GM23248 (cell line): ENCODE measurements around the gene LRRC1. TPM values are rescaled to one million over a fixed set of nuclear protein-coding genes. Genes with fewer than 3 reads are reported as not detected.

Experiments
- DNase-seq: peaks from one replicate; pipeline ENCODE4 v3.0.0-alpha.2; 2015
- H2AFZ ChIP-seq: fragments of 200-600 bp; sonication (generic); 2 replicates; pipeline ENCODE4 v1.6.1; 2016; ENCODE audit warnings: antibody characterized with exemption
- H3F3A ChIP-seq: fragments of 200-600 bp; sonication (generic); 2 replicates; pipeline ENCODE4 v1.6.1; 2016; ENCODE audit warnings: mild to moderate bottlenecking, antibody characterized with exemption, mixed run types; ENCODE audit not compliant: insufficient read depth
- H3K27ac ChIP-seq: fragments of 200-600 bp; sonication (generic); 2 replicates; pipeline ENCODE4 v1.5.1; 2016; ENCODE audit warnings: mild to moderate bottlenecking
- H3K27me3 ChIP-seq: fragments of 200-600 bp; sonication (generic); replicated peaks from 2 replicates; pipeline ENCODE4 v1.6.1; 2016; ENCODE audit warnings: mild to moderate bottlenecking; ENCODE audit not compliant: insufficient read depth
- H3K36me3 ChIP-seq: fragments of 200-600 bp; sonication (generic); 2 replicates; pipeline ENCODE4 v1.6.1; 2016; ENCODE audit warnings: low read depth, mild to moderate bottlenecking
- H3K4me1 ChIP-seq: fragments of 200-600 bp; sonication (generic); 2 replicates; pipeline ENCODE4 v1.6.1; 2016; ENCODE audit warnings: mild to moderate bottlenecking; ENCODE audit not compliant: insufficient read depth
- H3K4me2 ChIP-seq: fragments of 200-600 bp; sonication (generic); one replicate; pipeline ENCODE4 v1.6.1; 2016; ENCODE audit warnings: mild to moderate bottlenecking; ENCODE audit not compliant: unreplicated experiment
- H3K4me3 ChIP-seq: fragments of 200-600 bp; sonication (generic); 2 replicates; pipeline ENCODE4 v1.5.1; 2016; ENCODE audit warnings: mild to moderate bottlenecking
- H3K79me2 ChIP-seq: fragments of 200-600 bp; sonication (generic); 2 replicates; pipeline ENCODE4 v1.6.1; 2016; ENCODE audit warnings: mild to moderate bottlenecking; ENCODE audit not compliant: insufficient read depth
- H3K9ac ChIP-seq: fragments of 200-600 bp; sonication (generic); 2 replicates; pipeline ENCODE4 v1.6.1; 2016; ENCODE audit warnings: mild to moderate bottlenecking
- H3K9me2 ChIP-seq: fragments of 200-600 bp; sonication (generic); 2 replicates; pipeline ENCODE4 v1.6.1; 2016; ENCODE audit warnings: mixed run types, mild to moderate bottlenecking, moderate library complexity; ENCODE audit not compliant: insufficient read depth
- H3K9me3 ChIP-seq: fragments of 200-600 bp; sonication (generic); one replicate; pipeline ENCODE4 v1.6.1; 2017; ENCODE audit warnings: low read depth
- H4K20me1 ChIP-seq: fragments of 200-600 bp; sonication (generic); 2 replicates; pipeline ENCODE4 v1.6.0; 2016; ENCODE audit not compliant: insufficient read depth
- EZH2 ChIP-seq: fragments of 200-600 bp; sonication (generic); IDR thresholded peaks from 2 replicates; pipeline ENCODE4 v1.6.1; 2018; ENCODE audit warnings: antibody characterized with exemption, mild to moderate bottlenecking; ENCODE audit not compliant: insufficient read depth, poor library complexity, severe bottlenecking
- EZH2phosphoT487 ChIP-seq: fragments of 200-600 bp; sonication (generic); IDR thresholded peaks from 2 replicates; pipeline ENCODE4 v1.6.1; 2018; ENCODE audit warnings: antibody characterized with exemption, moderate library complexity, mild to moderate bottlenecking, low read depth; ENCODE audit not compliant: insufficient read depth
- WGBS, 2 experiments: methylation state at CpG; one replicate each; pipeline ENCODE4 v1.1.6; 2015 to 2017; ENCODE audit warnings: low lambda C conversion rate in 2 of 2, low coverage in 1 of 2; ENCODE audit errors: missing lambda C conversion rate in 2 of 2; 5-methylcytosine and 5-hydroxymethylcytosine counted together
- in situ Hi-C: fragments of 300-500 bp; cut with MboI; formaldehyde crosslinking; loops from 2 replicates; pipeline ENCODE4 v1.15.0; 2020
- polyA plus RNA-seq: library from polyadenylated mRNA; unstranded; fragments of >200 nt; fragmentation: Nextera tagmentation; extraction: Ambion mirVana; gene quantifications from 2 replicates; pipeline ENCODE4 v1.2.1, GENCODE V29; 2016
- total RNA-seq: library from RNA; depleted of rRNA; stranded (reverse); fragments of >200 nt; shearing (Covaris generic); gene quantifications from 2 replicates; pipeline ENCODE4 v1.2.3, GENCODE V29; 2014

Gene LRRC1
- total and polyA plus RNA-seq, 2 experiments from 2014 or later, result 3.6 to 5.6 TPM

DNA sequence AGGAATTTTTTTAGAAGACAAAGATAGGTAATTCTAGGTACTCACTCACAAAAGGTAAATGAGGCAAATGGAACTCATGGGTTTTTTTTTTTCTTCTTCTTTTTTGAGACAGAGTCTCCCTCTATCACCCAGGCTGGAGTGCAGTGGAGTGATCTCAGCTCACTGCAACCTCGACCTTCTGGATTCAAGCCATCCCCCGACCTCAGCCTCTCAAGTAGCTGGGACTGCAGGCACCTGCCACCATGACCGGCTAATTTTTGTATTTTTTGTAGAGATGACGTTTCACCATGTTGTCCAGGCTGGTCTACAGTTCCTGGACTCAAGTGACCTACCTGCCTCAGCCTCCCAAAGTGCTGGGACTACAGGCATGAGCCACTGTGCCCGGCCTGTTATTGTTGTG lies 126.1 kb downstream of the LRRC1 start:
- Histone ChIP-seq H4K20me1 (no peaks in the 10 kb centered on the region), H3K79me2 (no peaks in the 10 kb centered on the region), H3K36me3 (no peaks in the 10 kb centered on the region), H3K4me2 (no peak overlapping the region), H3K9ac (no peak overlapping the region), H2AFZ (no peak overlapping the region), H3F3A (no peaks in the 10 kb centered on the region), H3K27ac (no peak overlapping the region), H3K9me2 (peaks cover 5% of the 10 kb centered on the region; the same call in 1 of the 2 replicates), H3K27me3 (no peaks in the 10 kb centered on the region), H3K4me3 (no peak overlapping the region), H3K9me3 (no peaks in the 10 kb centered on the region), H3K4me1 (no peaks in the 10 kb centered on the region)
- 87 to 89% methylated on average over 5 of the region's 5 CpGs for WGBS, 2 experiments
- TF ChIP-seq EZH2phosphoT487 (no peak), EZH2 (no peak)
- no peak for DNase-seq
- in situ Hi-C loops, result no loop called here

DNA sequence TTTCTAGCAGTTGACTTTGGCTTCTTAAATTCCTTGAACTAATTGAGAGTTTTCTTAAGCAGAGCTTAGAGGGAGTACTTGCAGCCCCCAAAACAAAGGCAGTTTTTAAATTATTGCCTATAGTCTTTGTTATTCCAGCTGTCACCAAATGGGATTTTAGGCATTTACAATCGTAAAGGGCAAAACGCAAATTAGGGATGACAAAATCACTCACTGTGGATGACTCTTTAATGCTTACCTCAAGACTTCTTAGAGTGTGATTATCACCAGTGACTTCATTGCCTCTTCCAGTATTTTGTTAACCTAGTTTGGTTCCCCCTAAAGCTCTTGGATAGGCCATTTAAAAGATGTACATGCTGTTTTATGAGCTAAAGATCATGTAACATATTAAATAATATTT lies 126.8 kb downstream of the LRRC1 start:
- Histone ChIP-seq H3F3A (no peaks in the 10 kb centered on the region), H2AFZ (no peak overlapping the region), H3K36me3 (no peaks in the 10 kb centered on the region), H3K9me2 (peaks cover 5% of the 10 kb centered on the region; the same call in 1 of the 2 replicates), H3K4me3 (no peak overlapping the region), H3K27me3 (no peaks in the 10 kb centered on the region), H3K4me1 (peaks cover 3% of the 10 kb centered on the region; the same call in 1 of the 2 replicates), H4K20me1 (no peaks in the 10 kb centered on the region), H3K79me2 (no peaks in the 10 kb centered on the region), H3K9ac (no peak overlapping the region), H3K9me3 (no peaks in the 10 kb centered on the region), H3K4me2 (no peak overlapping the region), H3K27ac (no peak overlapping the region)
- 92 to 96% methylated on average over 2 of the region's 2 CpGs for WGBS, 2 experiments
- no peak for DNase-seq
- in situ Hi-C loops, result no loop called here
- TF ChIP-seq EZH2 (no peak), EZH2phosphoT487 (no peak)

DNA sequence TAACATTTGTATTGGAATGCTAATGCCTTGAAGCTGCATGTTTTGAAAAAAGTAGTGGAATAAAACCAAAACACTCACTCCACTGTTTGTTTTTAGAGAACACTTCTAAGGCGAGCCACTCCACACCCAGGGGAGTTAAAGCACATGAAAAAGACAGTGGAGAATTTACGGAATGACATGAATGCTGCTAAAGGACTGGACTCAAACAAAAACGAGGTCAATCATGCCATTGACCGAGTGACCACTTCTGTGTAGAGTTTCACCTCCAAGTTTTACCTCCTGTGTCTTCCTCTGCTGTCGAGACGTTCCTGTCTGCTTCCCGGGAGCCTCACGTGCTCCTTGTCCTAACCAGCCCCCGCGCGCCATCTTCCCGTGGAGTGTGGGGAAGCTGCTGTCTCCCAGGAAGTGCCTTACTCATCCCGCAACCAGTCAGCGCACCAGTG lies 127.8 kb downstream of the LRRC1 start:
- TF ChIP-seq EZH2phosphoT487, result no peak
- TF ChIP-seq EZH2, result no peak
- Histone ChIP-seq H3K4me3 (no peak overlapping the region), H3K27me3 (no peaks in the 10 kb centered on the region), H3K36me3 (no peaks in the 10 kb centered on the region), H2AFZ (no peak overlapping the region), H3K9ac (no peak overlapping the region), H3K4me2 (no peak overlapping the region), H4K20me1 (no peaks in the 10 kb centered on the region), H3K27ac (no peak overlapping the region), H3K9me3 (no peaks in the 10 kb centered on the region), H3K4me1 (peaks cover 7% of the 10 kb centered on the region; the same call in 1 of the 2 replicates), H3K79me2 (no peaks in the 10 kb centered on the region), H3F3A (no peaks in the 10 kb centered on the region), H3K9me2 (peaks cover 5% of the 10 kb centered on the region; the same call in 1 of the 2 replicates)
- in situ Hi-C loops, result no loop called here
- 88 to 89% methylated on average over 14 of the region's 14 CpGs for whole genome bisulfite sequencing, 2 experiments
- no peak for DNase-seq

DNA sequence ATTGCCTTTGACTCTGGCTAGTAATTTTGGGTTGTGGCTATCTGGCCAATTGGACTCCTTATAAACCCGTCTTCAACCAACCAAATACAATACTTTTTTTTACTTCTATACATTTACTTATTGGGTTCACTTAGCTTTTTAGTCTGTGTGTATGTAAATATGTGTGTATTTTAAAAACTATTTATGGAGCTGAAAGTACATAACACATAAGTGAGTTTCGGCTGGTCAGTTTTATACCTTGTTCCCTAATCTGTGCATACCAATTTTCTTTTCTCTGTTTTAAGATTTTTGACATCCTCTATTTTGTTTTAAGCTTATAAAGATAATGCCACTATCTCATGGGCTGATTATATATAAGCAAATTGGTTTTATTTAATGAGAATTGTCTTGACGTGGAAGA lies 129.5 kb downstream of the LRRC1 start:
- no peaks in the 10 kb centered on the region for H4K20me1 ChIP-seq
- DNase-seq, result no peak
- WGBS, 2 experiments, result 90 to 93% methylated on average over 3 of the region's 3 CpGs
- H3K27ac ChIP-seq, result no peak overlapping the region
- no peak overlapping the region for H2AFZ ChIP-seq
- H3K27me3 ChIP-seq, result no peaks in the 10 kb centered on the region
- TF ChIP-seq EZH2 (no peak), EZH2phosphoT487 (no peak)
- in situ Hi-C loops, result no loop called here
- H3K79me2 ChIP-seq, result no peaks in the 10 kb centered on the region
- H3K4me2 ChIP-seq, result no peak overlapping the region
- no peaks in the 10 kb centered on the region for H3K9me3 ChIP-seq
- peaks cover 5% of the 10 kb centered on the region; the same call in 1 of the 2 replicates for H3K9me2 ChIP-seq
- peaks cover 10% of the 10 kb centered on the region; the same call in 1 of the 2 replicates for H3K4me1 ChIP-seq
- no peak overlapping the region for H3K4me3 ChIP-seq
- H3F3A ChIP-seq, result no peaks in the 10 kb centered on the region
- no peaks in the 10 kb centered on the region for H3K36me3 ChIP-seq
- no peak overlapping the region for H3K9ac ChIP-seq
